DMS 273 (cell line): Measurements from ENCODE around the gene NDST3.
"Not testable (repeated sequence)": the region's sequence is repeated elsewhere in the genome, so short reads cannot be mapped to it uniquely, and the experiment has no call there.

ENCODE experiments used
- DNase-seq: peaks from one replicate; lab custom pipeline; 2025; ENCODE audit not compliant: unreplicated experiment; lab: John Stamatoyannopoulos, UW

The NDST3 gene

DNA sequence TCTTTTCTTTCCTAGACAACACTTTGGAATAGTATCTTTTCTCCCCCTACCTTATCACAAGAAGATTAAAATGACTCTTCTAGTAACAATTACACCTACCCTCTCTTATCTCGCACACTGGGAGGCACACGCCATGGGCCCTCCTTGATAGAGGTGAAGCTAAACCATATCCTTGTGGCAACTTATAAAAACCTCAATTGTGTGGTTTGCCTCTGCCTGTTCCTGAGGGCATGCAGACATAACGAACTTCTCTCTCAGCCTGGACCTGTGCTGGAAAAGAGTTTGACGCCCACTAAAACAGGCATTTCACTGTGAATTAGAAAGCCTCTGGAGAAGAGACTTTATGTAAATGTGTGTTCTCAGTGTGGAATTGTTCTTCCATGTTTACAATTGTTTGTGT lies 141.2 kb downstream of the NDST3 start:
- no peak for DNase-seq

GRCh38 chr4:118177126-118177525 lies 142.8 kb downstream of the NDST3 start:
- no peak for DNase-seq

- DNase-seq = no peak
These were observed 146.5 kb downstream of the NDST3 start for GRCh38 chr4:118180776-118181175.

GRCh38 chr4:118190903-118191302 lies 156.6 kb downstream of the NDST3 start:
- DNase-seq = no peak

DNA sequence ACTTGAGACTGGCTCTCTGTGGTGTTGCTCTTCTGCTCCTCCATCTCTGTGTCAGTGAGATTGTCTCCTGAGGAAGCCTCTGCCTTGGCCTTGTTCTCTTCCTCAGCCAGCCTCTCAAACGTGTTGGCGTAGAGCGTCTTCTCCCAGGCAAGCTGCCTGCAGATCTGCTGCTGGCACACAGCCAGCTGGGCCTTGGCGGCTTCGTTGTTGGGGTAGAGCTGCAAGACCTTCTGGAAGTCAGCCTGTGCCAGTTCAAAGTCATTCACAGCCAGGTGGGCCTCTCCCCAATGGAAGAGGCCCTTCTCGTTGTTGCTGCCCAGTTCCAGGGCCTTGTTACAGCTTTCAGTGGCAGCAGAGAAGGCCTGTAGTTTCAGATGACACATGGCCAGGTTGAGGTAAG lies 159.1 kb downstream of the NDST3 start:
- DNase-seq = peak; percentile 28

DNA sequence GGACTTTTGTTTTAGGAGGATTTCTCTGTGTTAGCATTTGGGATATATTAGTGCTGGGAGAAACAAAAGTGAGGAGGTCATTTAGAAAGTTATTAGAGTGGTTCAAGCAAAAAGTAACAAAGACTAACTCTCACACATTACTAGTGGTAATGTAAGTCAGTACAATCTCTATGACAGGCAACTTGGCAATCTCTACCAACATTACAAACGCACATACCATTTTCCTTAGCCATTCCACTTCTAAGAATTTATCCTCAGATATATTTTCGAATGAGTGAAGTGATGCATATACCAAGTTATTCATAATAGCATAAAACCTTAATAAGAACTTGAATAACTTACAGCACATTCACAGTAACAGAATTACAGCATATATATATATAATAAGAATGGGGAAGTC lies 172.3 kb downstream of the NDST3 start:
- DNase-seq = no peak

DNA sequence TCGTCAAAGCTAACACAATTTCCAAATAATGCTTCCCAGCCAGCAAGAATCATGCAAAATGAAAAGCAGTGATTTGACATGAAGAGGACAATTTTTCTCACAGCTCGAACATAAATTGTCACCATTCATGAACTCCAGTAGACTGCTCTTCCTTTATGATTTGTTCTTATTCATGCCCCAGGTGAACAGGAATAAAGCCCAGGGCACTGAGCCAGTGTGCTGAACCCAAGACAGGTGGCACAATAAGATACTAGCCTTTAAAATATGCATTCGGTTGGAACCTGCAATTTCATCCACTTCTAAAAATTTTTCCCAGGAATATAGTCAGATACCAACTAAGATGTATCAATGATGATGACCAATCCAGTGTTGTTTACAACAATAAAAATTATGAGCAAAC lies 178.8 kb downstream of the NDST3 start:
- no peak for DNase-seq

GRCh38 chr4:118215826-118216225 lies 181.5 kb downstream of the NDST3 start:
- peak; percentile 1 for DNase-seq

DNA sequence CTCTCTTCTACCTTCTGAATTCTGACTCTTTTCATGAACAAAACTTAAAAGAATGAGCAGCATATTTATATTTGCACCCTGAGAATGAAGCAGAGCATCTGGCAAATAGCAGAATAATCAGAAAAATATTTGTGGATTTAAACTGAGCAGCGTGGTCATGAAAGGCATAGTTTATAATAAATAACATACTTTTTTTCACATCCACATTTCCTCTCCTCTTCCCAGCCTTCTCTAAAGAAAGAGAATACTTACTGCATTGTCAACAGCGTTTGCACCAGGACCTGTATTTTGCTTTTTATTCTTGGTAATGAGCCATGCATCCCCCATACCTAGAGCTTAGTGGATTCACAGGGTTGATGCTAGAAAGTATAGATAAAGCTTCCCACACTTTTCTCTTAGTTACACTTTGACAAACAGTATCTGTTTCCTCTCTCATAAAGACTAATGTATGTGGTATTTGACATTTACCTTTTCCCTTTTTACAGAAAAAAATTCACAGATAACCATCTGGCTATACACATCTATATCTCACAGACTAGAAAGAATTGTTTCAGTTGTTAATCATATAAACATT lies 187.0 kb downstream of the NDST3 start:
- DNase-seq = no peak

DNA sequence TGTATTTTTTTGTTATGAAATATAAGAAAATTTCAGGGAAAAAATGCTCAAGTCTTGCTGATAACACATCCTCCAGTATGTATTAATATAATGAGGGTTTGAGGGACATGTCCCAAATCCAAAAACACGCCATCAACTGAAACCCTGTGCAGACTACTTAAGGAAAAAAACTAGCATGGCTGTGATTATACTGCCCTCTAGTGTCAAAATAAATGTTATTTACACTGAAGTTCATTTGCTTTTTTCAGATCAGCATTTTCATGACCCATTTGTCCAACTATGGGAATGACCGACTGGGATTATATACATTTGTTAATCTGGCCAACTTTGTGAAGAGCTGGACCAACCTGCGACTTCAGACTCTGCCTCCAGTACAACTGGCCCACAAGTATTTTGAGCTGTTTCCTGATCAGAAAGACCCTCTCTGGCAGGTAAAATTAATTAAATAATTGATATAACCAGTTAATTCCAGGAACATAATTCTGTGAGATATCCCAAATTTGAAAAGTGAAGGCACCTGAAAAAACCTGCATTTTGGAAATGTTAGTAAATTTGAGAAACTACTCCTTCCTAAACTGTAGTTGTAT lies 190.1 kb downstream of the NDST3 start:
- peak; percentile 69 for DNase-seq

DNA sequence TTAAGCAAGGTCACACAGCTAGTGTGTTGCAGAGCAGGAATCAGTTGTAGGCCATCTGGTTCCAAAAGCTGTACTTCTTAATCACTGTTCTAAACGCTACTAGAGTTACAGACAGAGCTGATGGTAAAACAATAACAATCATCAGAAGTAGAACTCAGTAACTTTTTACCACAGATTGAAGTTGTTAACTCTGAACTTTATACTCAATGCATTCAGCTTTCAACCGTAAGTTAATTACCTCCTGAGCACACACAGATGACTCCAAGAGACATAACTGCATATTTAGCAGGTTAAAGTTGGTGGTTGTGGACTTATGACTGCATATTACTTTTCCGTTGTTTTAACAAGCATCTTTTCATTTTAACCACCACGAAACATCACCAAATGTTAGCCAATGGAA lies 191.2 kb downstream of the NDST3 start:
- peak; percentile 4 for DNase-seq

- no peak for DNase-seq
These were observed 192.2 kb downstream of the NDST3 start for GRCh38 chr4:118226311-118227010.

DNA sequence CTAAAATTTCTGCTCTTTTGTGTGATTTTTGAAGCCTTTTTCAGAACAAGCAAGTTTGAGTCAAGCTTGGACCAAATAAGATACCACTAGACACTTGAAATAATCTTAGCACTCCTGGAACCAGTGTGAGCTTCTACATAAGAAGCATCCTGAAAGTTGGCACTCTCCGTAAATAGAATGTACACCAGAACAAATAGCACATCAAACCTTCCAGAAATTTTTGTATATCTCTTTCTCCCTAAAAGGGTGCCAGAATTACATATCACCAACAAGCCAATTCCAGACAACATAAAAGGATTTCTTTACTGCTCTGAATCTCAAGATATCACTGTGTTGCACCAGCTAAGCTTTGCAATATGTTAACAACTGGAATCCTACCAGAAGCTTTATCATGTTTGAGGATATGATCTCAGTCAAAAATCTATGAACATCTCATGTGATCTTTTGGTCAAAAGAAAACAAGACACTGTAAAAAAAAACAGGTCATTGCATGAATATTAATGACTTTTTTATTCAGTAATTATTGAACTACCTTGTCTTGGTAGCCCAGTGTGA lies 201.4 kb downstream of the NDST3 start:
- no peak for DNase-seq

- DNase-seq = no peak
These were observed 203.2 kb downstream of the NDST3 start for GRCh38 chr4:118237531-118237930.

GRCh38 chr4:118249890-118250289 lies 215.6 kb downstream of the NDST3 start:
- DNase-seq = no peak

DNA sequence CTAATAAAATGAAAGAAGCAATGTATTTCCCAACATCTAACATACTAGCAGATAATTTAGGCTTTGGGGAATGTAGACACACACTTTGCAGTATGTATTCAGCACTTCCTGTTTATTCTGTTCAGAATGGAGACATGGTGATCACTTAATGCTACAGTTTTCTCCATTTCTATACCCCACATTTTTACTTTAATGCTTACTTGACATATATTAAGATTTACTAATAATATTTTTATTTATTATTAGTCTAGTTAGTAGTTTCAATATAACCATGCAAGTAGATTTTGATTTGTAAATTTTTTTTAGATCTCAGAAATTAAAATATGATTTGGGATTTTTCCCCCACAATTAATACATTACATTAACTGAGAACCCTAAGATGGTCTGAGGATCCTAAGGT lies 220.1 kb downstream of the NDST3 start:
- no peak for DNase-seq

DNA sequence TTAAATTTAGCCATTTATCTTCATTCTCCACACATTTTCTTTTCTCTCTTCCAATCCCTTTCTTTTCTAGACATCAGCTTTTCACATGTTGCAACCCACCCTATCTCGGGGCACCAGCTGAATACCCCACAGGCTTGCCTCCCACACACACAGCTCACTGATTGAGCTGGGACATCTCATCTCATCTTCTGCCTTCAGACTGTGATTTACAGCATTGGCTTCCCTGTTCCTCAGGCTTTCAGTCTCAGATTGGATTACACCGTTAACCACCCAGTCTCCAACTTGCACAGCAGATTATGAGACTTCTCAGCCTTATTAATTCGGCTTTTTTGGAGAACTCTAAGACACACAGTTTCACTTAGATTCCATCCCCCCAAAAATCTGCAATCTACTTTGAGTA lies 224.8 kb downstream of the NDST3 start:
- DNase-seq = no peak

DNA sequence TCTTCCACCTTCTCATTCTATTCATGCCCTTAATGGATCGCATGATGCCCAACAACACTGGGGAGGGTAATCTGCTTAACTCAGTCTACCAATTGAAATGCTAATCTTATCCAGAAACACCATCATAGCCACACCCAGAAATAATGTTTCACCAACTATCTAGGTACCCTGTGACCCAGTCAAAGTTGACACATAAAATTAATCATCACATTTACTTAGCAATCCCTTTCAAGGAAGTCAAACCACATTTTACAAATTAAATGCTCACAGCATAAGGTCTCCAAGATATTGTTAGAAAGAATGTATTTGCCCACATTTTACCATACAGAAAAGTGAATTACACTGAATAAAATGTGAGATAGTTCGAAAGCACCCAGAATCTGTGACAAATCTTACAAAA lies 226.0 kb downstream of the NDST3 start:
- DNase-seq = no peak

DNA sequence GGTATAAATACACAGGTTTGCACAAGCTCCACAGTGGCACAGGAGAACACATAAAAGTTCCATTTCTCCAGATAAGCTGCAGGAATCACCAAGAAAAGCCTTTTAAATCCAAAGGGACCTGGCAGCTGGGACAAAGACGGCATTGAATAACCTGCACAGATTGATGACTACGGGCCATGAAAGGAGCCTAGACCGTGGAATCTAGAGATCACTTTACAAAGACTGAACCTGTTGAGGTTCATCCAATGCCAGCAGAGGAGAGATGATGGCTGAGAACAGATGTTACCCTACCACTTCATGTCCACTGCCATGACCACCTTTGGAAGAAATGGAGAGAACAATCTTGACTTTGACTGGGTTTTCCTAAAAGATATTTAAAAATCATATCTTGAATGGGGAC lies 229.8 kb downstream of the NDST3 start:
- DNase-seq = no peak

GRCh38 chr4:118265312-118266144 lies 231.2 kb downstream of the NDST3 start:
- DNase-seq = peak; percentile 72

DNA sequence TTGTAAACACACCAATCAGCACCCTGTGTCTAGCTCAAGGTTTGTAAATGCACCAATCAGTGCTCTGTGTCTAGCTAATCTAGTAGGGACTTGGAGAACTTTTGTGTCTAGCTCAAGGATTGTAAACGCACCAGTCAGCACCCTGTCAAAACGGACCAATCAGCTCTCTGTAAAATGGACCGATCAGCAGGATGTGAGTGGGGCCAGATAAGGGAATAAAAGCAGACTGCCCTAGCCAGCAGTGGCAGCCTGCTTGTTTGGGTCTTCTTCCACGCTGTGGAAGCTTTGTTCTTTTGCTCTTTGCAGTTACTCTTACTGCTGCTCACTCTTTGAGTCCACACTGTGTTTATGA lies 231.8 kb downstream of the NDST3 start:
- not testable (repeated sequence) for DNase-seq

DNA sequence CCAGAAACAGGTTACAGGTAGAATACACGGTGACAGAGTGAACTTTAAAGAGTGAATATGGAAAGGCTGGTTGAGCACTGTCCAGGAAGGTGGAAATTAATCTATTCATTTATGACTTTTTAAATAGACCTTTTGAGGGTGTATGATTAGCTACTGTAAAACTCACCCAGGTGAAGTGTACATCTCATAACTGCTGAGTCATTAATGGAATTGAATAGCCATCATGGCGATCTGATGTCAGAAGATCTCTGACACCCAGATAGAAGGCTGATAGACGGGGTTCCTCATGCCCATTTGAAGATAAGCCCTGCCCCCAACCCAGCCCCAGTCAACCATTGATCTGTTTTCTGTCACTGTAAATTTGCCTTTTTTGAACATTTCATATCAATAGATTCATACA lies 234.5 kb downstream of the NDST3 start:
- DNase-seq = no peak
